CD4-positive, alpha-beta T cell (primary cell): Measurements from ENCODE around the gene IGLON5. TPM values are rescaled to one million over a fixed set of nuclear protein-coding genes. Genes with fewer than 3 reads are reported as not detected.

ENCODE experiments used
- ATAC-seq: fragments of 200-7000 bp; cut with Tn5 transposase; one replicate; pipeline ENCODE4 v1.10.0; 2022; ENCODE audit warnings: mild to moderate bottlenecking; ENCODE audit not compliant: poor library complexity
- CTCF ChIA-PET: fragments of 350-600 bp; sonication (Branson Sonifier 250); formaldehyde crosslinking; loops from one replicate; lab custom pipeline; 2021; ENCODE audit warnings: antibody characterized with exemption, inconsistent platforms; lab: Charles Lee
- POLR2A ChIA-PET: fragments of 350-600 bp; sonication (Branson Sonifier 250); formaldehyde crosslinking; loops from one replicate; lab custom pipeline; 2021; ENCODE audit warnings: antibody characterized with exemption, inconsistent platforms; lab: Charles Lee
- DNase-seq, 14 experiments: peaks; one replicate each; pipeline ENCODE4 v3.0.0-alpha.2; 2013 to 2020; ENCODE audit warnings: mixed read lengths in 2 of 14
- H3K27ac ChIP-seq, 2 donors: one replicate each; pipeline versions ENCODE4 v1.5.1 to v1.7.0; 2013; ENCODE audit warnings: low read length in 2 of 2, low read depth in 1 of 2, mild to moderate bottlenecking in 1 of 2
- H3K27me3 ChIP-seq, 2 experiments: 1 replicate in 1 of 2; 2 replicates in 1 of 2; pipeline versions ENCODE4 v1.6.1 to v1.7.0; 2013; ENCODE audit warnings: low read length in 2 of 2, control low read depth in 1 of 2, mild to moderate bottlenecking in 1 of 2, moderate library complexity in 1 of 2; ENCODE audit not compliant: insufficient read depth in 2 of 2, control insufficient read depth in 1 of 2
- H3K36me3 ChIP-seq: one replicate; pipeline ENCODE4 v1.6.1; 2013; ENCODE audit warnings: low read length, control low read depth; ENCODE audit not compliant: insufficient read depth
- H3K4me1 ChIP-seq: one replicate; pipeline ENCODE4 v1.6.1; 2013; ENCODE audit warnings: low read length, control low read depth; ENCODE audit not compliant: insufficient read depth
- H3K4me3 ChIP-seq: one replicate; pipeline ENCODE4 v1.5.1; 2013; ENCODE audit warnings: mild to moderate bottlenecking, low read length, moderate library complexity
- H3K9me3 ChIP-seq, 2 experiments: 1 replicate in 1 of 2; 2 replicates in 1 of 2; pipeline versions ENCODE4 v1.6.1 to v1.7.0; 2013; ENCODE audit warnings: low read length in 2 of 2, mild to moderate bottlenecking in 2 of 2, control low read depth in 1 of 2, moderate library complexity in 1 of 2; ENCODE audit not compliant: control insufficient read depth in 1 of 2, insufficient read depth in 1 of 2
- H3K27ac Mint-ChIP-seq: one replicate; pipeline ENCODE4 v1.8.0; 2020; ENCODE audit warnings: mixed read lengths
- H3K27me3 Mint-ChIP-seq: one replicate; pipeline ENCODE4 v1.8.0; 2021; ENCODE audit warnings: mixed read lengths
- H3K36me3 Mint-ChIP-seq: one replicate; pipeline ENCODE4 v1.8.0; 2021; ENCODE audit warnings: low read depth, mixed read lengths
- H3K4me1 Mint-ChIP-seq: one replicate; pipeline ENCODE4 v1.8.0; 2021; ENCODE audit warnings: low read depth, mixed read lengths
- H3K4me3 Mint-ChIP-seq: one replicate; pipeline ENCODE4 v1.8.0; 2020; ENCODE audit warnings: mild to moderate bottlenecking, mixed read lengths
- H3K9me3 Mint-ChIP-seq: one replicate; pipeline ENCODE4 v1.8.0; 2020; ENCODE audit warnings: mixed read lengths
- intact Hi-C, 2 experiments: fragments of 100-400 bp; cut with DNase I in 1 of 2; cut with micrococcal nuclease in 1 of 2; formaldehyde crosslinking; loops; one replicate each; pipeline versions ENCODE4 v1.15.1 to v1.9.0; 2023 to 2025; cut with DNase I, micrococcal nuclease
- total RNA-seq, 174 experiments: library from RNA in 2 of 174; stranded (reverse) in 2 of 174; gene quantifications; one replicate each; pipeline ENCODE4 v1.2.3 and lab custom pipeline; 2021 to 2026
- TF ChIP-seq, protein P1 (sequence below): fragments of 200-600 bp; IDR thresholded peaks from one replicate; pipeline ENCODE4 v1.8.0; 2022; ENCODE audit warnings: antibody characterized with exemption, mild to moderate bottlenecking

IGLON5 gene
- total RNA-seq, 2 experiments from 2014 or later = not detected

DNA sequence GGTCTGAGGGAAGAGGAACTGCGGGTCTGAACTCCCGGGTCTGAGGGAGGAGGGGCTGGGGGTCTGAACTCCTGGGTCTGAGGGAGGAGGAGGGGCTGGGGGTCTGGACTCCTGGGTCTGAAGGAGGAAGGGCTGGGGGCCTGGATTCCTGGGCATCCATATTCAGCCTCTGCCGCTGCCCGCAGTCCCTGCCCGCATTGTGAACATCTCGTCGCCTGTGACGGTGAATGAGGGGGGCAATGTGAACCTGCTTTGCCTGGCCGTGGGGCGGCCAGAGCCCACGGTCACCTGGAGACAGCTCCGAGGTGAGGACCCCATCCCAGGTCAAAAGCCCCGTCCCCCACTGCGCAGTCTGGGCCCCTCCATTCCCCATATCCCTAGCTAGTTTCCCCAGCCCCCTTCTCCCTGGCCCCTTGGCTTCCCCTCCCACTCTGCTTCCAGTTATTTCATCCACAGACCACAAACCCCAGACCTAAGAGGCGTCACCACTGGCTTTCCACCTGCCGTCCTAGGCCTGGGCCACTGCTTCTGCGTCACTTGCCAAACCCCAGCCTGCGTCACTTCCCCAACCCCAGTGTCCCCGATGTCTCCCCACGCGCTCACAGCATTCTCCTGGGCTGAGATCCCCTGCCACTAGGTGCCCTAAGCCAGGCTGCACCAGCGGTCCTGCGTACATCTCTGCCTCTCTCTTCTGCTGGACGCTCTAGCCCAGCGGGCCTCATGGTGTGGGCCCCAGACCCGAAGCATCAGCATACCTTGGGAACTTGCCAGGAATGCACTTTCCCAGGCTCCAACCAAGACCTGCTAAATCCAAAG, 13.9 kb downstream of the IGLON5 start:
- CTCF ChIA-PET = no interaction called here
- intact Hi-C loops = no loop called here
- Histone ChIP-seq H3K27ac (no peak overlapping the region), H3K4me3 (no peak overlapping the region), H3K4me1 (peaks cover 13% of the 10 kb centered on the region), H3K36me3 (no peaks in the 10 kb centered on the region), H3K27me3 (peaks cover 43 to 50% of the 10 kb centered on the region in 2 experiments), H3K9me3 (peaks cover 0 to 21% of the 10 kb centered on the region in 2 experiments)
- no peaks in the 10 kb centered on the region for H3K9me3 Mint-ChIP-seq
- no peaks in the 10 kb centered on the region for H3K36me3 Mint-ChIP-seq
- TF ChIP-seq, protein P1, sequence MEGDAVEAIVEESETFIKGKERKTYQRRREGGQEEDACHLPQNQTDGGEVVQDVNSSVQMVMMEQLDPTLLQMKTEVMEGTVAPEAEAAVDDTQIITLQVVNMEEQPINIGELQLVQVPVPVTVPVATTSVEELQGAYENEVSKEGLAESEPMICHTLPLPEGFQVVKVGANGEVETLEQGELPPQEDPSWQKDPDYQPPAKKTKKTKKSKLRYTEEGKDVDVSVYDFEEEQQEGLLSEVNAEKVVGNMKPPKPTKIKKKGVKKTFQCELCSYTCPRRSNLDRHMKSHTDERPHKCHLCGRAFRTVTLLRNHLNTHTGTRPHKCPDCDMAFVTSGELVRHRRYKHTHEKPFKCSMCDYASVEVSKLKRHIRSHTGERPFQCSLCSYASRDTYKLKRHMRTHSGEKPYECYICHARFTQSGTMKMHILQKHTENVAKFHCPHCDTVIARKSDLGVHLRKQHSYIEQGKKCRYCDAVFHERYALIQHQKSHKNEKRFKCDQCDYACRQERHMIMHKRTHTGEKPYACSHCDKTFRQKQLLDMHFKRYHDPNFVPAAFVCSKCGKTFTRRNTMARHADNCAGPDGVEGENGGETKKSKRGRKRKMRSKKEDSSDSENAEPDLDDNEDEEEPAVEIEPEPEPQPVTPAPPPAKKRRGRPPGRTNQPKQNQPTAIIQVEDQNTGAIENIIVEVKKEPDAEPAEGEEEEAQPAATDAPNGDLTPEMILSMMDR = no peak
- H3K27ac Mint-ChIP-seq = no peak overlapping the region
- POLR2A ChIA-PET = no interaction called here
- H3K27me3 Mint-ChIP-seq = peaks cover 86% of the 10 kb centered on the region
- peak; percentile 45 for ATAC-seq
- H3K4me3 Mint-ChIP-seq = no peak overlapping the region
- peak in 3 of 14 experiments; percentile 10 to 55 (median 43) for DNase-seq
- no peaks in the 10 kb centered on the region for H3K4me1 Mint-ChIP-seq

DNA sequence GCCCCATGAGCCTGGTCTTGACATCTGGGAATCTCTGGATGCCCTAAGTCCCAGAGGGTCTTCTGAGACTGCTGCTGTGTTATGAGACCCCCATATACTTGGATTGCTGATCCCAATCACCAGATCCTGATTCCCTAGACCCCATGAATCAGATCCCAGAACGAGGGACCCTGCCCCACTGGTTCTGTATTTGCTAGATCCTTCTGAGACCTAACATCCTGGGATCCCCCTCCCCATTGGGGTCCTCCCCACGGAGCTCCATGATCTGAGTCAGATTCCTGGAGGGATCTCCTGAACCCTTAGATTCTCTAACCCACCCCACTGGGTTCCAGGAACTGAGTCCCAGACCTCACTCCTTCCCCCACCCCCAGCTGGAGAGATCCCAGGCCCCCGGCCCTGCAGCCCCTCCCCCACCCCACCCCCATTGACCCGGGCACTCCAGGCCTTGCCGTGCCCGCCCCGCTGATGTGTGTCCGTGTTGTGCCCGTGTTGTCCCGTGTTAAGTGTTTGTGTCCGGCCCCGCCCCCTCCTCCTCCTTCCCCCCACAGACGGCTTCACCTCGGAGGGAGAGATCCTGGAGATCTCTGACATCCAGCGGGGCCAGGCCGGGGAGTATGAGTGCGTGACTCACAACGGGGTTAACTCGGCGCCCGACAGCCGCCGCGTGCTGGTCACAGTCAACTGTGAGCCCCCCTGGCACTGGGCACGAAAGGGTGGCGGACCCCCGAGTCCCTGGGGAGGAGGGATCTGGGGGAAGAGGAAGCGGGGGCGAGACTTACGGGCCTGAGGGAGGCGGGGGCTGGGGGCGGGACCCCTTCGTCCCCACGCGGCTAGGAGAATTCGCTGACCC, 15.0 kb downstream of the IGLON5 start:
- ChIA-PET POLR2A (no interaction called here), CTCF (no interaction called here)
- H3K4me3 ChIP-seq = no peak overlapping the region
- peaks cover 13% of the 10 kb centered on the region for H3K4me1 ChIP-seq
- DNase-seq (no peak), ATAC-seq (no peak)
- H3K4me1 Mint-ChIP-seq = no peaks in the 10 kb centered on the region
- H3K9me3 Mint-ChIP-seq = no peaks in the 10 kb centered on the region
- intact Hi-C loops = no loop called here
- no peak overlapping the region for H3K27ac Mint-ChIP-seq
- H3K27me3 ChIP-seq = peaks cover 48 to 50% of the 10 kb centered on the region in 2 experiments
- H3K4me3 Mint-ChIP-seq = no peak overlapping the region
- no peak overlapping the region for H3K27ac ChIP-seq
- H3K27me3 Mint-ChIP-seq = peaks cover 85% of the 10 kb centered on the region
- H3K36me3 Mint-ChIP-seq = no peaks in the 10 kb centered on the region
- TF ChIP-seq, protein P1 = no peak
- no peaks in the 10 kb centered on the region for H3K36me3 ChIP-seq
- H3K9me3 ChIP-seq = peaks cover 0 to 22% of the 10 kb centered on the region in 2 experiments

DNA sequence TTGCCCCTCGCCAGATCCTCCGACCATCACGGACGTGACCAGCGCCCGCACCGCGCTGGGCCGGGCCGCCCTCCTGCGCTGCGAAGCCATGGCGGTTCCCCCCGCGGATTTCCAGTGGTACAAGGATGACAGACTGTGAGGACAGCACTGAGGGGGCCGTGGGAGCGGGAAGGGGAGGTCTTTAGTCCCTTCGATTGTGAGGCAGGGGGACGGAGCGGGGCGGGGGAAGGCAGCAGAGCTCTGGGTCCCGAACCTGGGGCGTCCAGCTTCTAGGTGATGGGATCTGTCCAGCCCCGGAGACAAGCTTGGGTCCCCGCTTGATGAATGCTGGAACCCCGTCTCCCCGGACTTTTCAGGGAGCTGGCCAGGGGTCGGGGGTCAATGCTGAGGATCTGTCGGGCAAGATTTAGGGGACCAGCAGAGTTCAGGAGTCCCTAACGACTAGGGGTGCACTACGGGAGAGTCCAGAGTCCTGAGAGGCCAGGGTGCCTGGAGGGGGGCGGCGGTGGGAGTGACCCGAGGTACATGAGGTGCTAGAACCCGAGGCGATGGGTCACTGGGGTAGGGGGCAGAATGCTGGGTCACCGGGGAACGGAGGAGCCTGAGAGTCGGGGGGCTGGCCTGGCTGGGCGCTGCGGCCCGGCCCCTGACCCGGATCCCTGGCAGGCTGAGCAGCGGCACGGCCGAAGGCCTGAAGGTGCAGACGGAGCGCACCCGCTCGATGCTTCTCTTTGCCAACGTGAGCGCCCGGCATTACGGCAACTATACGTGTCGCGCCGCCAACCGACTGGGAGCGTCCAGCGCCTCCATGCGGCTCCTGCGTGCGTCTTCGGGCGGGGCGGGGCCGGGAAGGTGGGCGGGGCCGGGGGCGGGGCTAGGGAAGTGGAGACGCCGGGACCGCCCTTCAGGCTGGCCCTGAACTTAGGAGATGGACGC, 15.9 kb downstream of the IGLON5 start:
- Histone ChIP-seq H3K9me3 (peaks cover 0 to 22% of the 10 kb centered on the region in 2 experiments), H3K4me3 (peak overlapping the region; percentile 7), H3K27me3 (peaks cover 47 to 50% of the 10 kb centered on the region in 2 experiments), H3K27ac (no peak overlapping the region), H3K4me1 (peaks cover 13% of the 10 kb centered on the region), H3K36me3 (no peaks in the 10 kb centered on the region)
- no peaks in the 10 kb centered on the region for H3K4me1 Mint-ChIP-seq
- H3K4me3 Mint-ChIP-seq = no peak overlapping the region
- intact Hi-C loops = no loop called here
- peaks cover 89% of the 10 kb centered on the region for H3K27me3 Mint-ChIP-seq
- ChIA-PET POLR2A (no interaction called here), CTCF (no interaction called here)
- H3K9me3 Mint-ChIP-seq = no peaks in the 10 kb centered on the region
- TF ChIP-seq, protein P1 = no peak
- no peaks in the 10 kb centered on the region for H3K36me3 Mint-ChIP-seq
- H3K27ac Mint-ChIP-seq = no peak overlapping the region
- peak; percentile 83 for ATAC-seq
- DNase-seq = peak in 11 of 14 experiments; percentile 13 to 75 (median 30)
